Testis (tissue), 2 donors: ENCODE results near the gene NUP93.

Source experiments
- POLR2A ChIP-seq: fragments of 450-650 bp; IDR thresholded peaks from one replicate; pipeline ENCODE4 v1.6.1; 2017; ENCODE audit warnings: antibody characterized with exemption, mild to moderate bottlenecking, moderate library complexity
- TF ChIP-seq, protein P1 (sequence below), 3 experiments: fragments of 450-650 bp in 2 of 3; fragments of 200-600 bp in 1 of 3; sonication (generic) in 1 of 3; IDR thresholded peaks; one replicate each; pipeline ENCODE4 v1.5.1; 2016 to 2019; ENCODE audit warnings: antibody characterized with exemption in 3 of 3, mild to moderate bottlenecking in 2 of 3, moderate library complexity in 1 of 3

DNA sequence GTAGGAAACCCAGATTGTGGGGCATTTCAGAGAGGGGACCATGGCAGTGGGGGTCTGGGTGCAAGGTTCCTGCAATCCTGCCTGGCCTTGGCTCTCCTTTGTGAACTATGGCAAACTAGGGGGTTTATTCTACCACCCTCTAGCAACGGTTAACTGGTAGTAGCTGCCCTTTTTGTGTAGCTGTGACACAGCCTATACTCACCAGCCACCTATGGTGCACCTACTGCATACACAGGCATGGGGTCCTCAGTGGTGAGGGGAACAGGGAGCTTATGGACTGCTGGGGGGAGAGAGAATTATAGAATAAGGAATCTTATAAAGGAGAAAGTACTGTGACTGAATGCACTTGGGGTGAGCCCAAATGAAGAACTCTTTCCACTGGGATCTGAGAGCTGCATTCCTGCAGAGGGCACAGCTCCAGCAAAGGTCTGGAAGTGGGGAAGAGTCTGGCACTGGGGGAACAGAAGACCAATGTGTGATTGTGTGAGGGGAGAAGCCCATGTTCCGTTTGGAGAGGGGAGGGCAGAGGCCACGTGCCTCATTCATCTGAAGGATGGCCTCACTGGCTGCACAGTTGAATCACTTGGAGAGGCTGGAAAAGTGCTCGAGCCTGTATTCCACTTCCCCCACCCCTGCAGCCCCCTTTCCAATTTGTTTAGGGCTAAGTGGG is 45.5 kb upstream of the NUP93 start:
- no peak for TF ChIP-seq POLR2A
- TF ChIP-seq, protein P1, sequence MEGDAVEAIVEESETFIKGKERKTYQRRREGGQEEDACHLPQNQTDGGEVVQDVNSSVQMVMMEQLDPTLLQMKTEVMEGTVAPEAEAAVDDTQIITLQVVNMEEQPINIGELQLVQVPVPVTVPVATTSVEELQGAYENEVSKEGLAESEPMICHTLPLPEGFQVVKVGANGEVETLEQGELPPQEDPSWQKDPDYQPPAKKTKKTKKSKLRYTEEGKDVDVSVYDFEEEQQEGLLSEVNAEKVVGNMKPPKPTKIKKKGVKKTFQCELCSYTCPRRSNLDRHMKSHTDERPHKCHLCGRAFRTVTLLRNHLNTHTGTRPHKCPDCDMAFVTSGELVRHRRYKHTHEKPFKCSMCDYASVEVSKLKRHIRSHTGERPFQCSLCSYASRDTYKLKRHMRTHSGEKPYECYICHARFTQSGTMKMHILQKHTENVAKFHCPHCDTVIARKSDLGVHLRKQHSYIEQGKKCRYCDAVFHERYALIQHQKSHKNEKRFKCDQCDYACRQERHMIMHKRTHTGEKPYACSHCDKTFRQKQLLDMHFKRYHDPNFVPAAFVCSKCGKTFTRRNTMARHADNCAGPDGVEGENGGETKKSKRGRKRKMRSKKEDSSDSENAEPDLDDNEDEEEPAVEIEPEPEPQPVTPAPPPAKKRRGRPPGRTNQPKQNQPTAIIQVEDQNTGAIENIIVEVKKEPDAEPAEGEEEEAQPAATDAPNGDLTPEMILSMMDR (IDR thresholded peaks at IDR 0.05): no peak
